IPS DF 19.7 (cell line): ENCODE measurements around the gene MRPL46.

Experiments used
- DNase-seq: peaks from one replicate; pipeline ENCODE4 v3.0.0-alpha.2; 2013; ENCODE audit warnings: low read depth, low spot score

The MRPL46 gene

DNA sequence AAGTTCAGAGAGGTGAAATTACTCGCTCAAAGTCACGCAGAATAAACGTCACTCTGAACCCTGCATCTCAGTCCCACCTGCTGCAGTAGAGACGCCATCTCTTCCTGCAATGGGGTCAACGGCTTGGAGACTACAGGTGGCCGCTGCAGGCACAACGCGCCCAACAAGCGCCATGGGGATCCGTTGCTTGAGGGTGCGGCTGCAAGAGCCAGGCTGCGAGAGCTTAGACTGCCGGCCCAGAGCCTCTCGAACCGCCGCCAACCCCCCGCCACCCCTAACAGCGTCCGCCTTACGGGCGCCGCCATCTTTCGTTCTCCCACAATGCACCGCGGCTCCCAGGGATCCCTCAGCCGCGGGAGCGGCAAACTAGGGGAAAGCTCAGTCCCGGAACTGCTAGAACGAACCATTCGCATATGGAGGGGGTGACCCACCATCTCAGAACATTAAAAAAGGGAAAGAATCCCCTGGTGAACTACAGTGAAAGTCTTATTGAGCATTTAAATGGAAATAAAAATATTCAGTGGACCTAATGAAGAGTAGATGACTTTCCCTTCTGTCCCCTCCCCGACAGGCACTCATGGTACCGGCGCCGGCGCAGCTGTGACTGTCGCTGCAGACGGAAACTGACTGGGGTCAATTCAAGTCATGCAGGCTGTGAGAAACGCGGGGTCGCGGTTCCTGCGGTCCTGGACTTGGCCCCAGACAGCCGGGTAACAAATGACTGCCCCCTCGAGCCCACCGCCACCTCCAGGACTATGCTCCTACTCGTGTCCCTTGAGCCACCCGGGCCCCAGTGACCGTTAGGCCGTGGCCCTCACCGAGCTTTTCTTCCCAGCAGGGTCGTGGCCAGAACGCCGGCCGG lies at the start of gene MRPL46, which contains the start of gene MRPS11:
TSS of gene MRPL46 (minus strand) at position 316 of the 862 bp plus-strand sequence. CDS start at position 305, 11 bp downstream.
TSS of gene MRPS11 (plus strand) at position 636 of the 862 bp plus-strand sequence. CDS start at position 646, 10 bp downstream.
- DNase-seq: no peak

DNA sequence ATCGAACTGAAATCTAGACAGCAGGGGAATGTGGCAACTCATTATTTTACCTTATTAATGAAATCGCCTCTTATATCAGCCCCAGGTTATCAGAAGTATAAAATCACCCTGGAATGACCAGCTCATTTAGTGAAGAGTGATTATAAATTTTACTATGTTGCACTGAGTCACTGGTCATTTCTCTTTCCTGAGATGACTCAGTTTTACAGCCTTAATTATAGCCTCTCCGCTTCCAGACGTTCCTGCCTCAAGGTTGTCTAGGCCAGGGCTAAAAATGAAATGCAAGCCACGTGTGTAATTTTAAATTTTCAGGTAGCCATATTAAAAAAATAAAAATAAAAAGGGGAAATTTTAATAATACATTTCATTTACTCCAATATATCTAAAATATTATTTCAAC lies 46.0 kb upstream of the MRPL46 start:
- DNase-seq: no peak

DNA sequence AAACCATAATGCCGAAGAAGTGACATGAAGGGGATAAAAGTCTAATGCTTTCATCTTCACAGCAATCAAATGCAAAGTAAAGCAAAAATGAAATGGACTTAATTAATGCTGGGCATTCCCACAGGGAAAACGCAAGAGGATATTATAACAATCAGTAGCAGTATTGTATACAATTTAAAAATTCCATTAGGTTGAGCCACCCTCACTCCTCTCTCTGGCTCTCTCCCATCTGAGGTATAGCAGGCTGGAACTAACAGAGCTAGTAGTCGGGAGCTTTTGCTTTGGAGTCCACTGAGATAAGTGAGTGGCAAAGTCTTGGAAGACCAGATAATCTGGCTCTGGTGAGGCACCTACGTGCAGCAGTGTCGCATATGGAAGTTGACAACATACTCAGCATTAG lies 45.4 kb upstream of the MRPL46 start:
- DNase-seq: no peak

DNA sequence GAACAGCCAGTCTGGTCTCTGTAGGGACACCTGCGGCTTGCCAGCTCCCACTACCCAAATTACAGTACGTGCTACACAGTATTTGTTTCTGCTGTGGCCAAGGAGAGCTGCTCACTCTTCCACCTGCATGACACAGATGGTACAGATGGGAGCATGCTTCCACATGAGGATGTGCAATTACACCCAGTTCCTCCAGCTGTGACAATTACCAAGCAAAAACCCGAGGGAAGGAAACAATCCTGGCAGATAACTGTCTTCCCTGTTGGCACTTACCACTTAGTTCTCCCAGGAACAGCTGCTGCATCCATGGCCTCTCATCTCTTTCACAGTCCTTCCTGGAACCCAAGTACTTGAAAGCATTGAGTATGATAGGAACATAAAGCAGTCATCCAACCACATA lies 44.9 kb upstream of the MRPL46 start:
- no peak for DNase-seq

DNA sequence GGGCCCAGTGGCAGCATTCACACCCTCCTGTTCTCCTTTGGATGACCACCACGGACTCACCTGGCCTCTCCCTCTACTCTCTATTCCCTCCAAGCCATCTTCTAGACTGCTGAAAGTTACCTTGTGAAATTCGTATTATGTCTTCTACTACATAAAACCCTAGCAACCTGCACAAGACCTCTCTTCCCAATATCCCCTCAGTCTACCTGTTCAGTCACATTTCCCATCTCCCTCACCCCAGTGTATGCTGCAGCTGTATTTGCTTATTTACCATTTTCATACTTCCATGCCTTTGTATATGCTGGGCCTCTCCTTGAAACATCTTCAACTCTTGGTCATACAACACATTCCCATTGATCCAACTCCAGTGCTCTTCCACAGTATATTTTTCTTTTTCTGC lies 44.0 kb upstream of the MRPL46 start:
- DNase-seq: no peak

DNA sequence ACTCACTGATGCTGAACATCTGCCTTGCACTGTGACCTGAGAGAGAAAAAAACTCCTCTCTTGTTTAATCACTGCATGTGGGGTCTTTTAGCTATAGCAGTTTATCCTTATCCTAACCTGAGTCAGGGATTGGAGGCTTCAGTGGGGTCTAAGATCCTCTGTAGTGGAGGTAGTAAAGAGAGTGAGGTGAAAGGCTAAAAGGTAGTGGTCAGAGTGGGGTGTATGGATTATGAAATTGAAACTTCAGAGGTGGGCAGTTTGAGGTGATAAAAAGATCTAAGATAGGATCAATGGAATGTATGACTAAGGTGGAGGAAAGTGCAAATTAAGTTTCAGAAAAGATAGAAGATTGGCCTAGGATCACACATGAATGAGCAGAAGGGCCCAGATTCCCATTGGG lies 42.8 kb upstream of the MRPL46 start:
- no peak for DNase-seq

DNA sequence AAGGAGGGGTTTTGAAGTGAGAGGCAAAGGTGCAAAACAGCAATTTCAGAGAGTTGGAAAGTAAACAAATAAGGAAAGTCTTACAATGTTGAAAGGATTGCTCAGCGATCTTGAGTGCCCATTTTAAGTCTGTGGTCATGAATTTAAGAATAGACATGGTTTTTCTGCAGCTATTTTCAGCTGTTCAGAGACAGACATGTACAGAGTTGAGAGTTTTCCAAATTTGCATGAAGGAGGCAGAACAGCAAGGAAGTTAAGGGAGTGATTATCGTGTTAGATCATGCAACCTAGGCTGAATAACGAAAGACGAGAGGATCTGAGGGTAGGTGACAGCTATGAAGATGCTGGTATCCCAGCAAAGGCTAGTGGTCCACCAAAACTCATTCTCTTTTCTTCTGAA lies 42.1 kb upstream of the MRPL46 start:
- DNase-seq: no peak

DNA sequence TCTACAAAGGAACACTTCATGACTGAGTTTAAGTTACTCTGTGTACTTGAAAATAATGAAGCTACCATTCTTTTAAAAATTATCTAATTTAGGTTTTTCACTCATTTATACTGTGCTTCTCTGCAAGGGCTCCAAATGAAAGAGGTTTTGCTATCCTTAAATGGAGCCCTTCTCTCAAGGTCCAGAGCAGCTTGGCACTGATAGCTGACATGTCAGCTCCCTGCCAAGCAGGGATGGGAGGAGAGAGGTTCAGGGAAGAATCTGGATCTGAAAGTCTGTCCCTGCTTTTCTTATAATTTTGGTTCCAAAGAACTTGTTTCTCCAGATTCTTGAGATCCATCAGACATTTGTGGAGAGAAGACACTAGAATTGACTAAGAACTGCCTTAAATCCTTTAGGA lies 39.4 kb upstream of the MRPL46 start:
- DNase-seq: no peak

DNA sequence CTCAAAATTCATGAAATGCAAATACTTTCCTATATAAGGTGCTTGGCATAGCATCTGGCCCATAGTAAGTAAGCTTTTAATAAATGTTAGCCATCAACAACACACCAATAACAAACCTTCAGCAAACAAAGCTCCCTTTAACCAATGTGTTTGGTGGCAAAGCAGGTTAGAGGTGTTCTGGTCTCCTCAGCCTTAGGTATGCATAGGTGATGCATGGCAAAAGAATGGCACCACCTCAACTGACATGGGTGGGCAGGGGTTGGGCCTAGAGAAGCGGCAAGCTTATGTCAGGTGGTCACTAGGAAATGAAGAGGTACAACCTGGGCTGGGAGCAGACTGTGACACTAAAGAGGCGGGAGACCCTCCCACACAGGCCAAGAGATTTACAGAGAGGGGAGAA lies 38.5 kb upstream of the MRPL46 start:
- no peak for DNase-seq

DNA sequence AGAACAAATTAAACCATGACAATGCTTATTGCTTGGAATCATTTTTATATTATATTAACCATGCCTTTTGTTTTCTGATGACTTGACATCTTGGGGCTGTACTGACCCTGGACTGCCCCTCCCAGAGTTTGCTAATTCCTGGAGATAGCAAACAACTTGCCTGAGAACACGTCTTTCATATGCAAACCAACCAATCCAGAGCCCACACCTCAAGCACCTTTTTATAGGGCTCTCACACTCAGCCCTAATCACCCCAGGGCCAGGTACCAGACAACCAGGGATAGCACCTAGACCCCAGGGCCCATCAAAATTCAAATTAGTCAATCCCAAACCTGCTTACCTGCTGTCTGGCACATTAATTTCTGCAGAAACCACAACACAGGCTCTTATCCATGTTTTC lies 37.3 kb upstream of the MRPL46 start:
- DNase-seq: no peak

DNA sequence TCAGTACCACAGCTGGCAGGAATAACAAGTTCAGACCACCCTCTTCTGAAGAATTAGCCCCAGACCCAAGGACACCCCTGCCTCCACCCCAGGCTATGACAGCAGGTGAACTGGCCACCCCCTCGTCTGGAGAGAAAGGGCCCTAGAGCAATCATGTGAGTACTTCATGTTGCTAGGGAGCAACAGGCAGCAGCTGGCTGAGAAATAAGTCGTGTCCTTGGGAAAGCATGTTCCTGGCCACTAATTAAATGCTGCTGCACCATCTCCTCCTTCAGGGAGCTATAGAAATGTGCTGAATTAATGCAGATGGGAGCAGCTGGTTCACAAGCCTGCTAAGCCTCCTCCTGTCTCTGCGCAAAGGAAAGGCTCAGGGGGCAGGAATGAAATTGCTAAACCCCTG lies 31.8 kb upstream of the MRPL46 start:
- no peak for DNase-seq

DNA sequence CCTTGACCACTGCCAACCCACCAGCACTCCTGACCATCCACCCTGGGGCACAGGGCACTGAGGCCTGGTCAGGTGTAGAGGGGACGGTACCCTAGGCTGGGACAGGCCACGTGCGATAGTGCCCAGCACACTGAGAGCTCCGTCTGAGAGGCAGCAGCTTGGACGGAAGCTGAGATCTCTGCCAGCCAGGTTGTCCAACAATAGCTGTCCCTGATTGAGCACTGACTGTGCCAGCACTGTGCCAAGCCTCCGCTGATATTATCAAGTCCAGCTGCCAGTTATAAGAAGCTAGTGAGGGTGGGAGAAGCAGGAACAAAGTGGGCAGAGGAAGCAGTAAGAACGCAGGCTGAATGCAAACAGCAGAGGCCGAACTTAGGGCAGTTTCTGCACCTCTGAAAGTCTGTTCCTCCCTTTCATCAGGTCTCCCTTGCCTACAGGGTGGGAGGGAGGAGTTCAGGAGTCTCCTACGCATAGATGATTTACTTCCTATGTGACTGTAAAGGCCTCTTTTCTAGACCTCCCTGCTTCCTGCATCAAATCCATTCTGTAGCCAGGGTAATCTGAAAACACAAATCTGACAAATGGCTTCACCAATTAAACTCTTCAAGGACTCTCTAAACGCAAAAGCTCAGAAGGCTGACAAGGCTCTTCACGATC lies 30.0 kb upstream of the MRPL46 start:
- DNase-seq: no peak

DNA sequence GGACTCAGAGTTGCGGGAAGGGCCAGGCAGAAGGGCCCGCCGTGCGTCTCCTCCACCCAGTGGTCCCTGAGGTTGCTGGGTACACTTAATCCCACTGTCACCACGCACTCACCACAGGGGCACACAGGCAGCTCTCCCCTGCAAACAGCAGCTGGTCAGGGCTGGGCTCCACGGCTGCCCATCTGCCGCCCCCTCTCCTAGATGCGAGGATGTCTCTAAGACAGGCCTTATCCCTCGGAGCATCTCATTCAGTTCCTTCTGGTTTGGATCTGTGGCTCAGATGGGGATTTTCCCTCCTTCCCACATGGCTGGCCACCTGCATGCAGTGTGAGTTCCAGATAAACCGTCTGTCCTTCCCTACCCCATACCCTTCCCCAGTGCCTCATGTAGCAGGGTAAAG lies 26.7 kb upstream of the MRPL46 start:
- no peak for DNase-seq

DNA sequence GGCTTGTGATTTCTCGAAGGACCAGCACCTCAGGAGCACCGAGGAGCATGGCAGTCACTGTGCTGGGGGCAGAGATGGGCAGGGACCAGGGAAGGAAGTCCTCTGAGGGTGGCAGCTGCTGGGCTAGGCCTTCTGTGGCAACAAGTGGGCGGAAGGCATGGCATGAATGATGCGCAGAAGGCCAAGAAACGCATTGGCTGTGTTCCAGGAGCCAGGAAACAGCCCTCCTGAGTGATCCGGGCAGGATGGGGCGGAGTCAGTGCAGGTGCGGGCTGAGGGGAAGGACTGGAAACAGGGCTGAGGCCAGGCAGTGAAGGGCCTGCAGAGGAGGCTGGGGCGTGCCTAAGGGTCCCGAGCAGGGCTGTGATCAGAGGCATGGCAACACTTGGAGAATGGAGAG lies 24.0 kb upstream of the MRPL46 start:
- no peak for DNase-seq

DNA sequence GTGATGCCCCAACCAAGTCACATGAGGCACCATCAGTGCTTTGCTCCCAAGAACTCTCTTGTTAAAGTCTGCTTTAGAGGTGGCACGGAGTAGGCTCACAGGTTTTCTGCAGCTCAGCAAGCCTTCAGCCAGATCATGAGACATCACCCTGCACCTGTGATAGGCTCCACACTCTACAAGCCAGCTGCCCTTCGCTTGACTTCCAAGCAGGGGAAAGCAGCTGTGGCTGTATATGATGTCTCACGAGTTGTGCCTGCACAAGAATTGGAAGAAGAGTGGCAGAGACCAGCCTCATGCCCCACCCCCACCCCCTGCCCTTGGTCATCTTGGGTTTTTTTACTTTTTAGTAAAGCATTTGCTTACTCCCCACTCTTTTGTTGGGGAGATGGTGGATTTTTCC lies 22.8 kb upstream of the MRPL46 start:
- no peak for DNase-seq

DNA sequence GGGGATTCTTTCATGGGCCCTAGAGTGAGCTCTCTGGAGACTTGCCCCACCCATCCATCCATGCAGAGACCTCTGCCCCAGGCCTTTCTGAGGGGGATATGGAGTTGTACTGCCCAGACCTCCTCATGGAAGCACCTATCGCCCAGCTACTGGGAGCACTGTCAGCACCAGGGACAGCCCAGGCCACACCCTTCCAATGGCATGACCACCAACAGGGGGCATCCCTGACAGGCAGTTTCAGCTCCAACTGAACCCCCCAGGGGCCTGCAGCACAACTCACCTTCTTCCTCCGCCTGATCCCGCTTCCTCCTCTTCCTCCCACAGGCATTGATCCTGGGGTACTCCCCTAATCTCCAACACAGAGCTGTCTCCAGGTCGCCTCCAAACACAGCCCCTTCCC lies 22.1 kb upstream of the MRPL46 start:
- no peak for DNase-seq

DNA sequence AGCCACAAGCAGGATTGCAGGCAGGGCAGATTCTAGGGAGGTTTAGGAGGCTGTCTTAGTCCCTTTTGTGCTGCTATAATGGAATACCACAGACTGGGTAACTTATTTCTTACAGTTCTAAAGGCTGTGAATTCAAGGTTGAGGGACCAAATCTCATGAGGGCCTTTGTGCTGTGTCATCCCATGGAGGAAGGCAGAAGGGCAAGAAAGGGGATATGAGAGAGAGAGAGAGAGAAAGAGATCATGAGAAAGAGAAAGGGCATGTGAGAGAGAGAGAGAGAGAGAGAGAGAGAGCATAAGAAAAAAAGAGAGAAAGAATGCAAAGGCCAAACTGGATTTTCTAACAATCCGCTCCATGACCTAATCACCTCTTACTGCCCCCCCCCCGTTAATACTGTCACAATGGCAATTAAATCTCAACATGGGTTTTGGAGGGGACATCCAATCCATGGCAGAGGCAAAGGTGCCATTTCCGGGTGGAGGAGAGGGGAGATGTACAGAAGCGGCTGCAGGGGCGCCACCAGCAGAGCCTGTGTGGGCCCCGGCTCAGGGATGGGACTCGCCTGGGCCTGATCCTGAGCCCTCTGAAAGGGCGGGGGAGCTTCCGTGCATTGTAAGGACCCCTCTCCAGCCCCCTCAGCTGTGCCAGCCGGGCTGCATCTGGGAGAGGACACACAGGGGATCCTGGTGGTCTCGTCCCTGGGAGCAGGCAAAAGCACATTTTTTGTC lies 20.8 kb upstream of the MRPL46 start:
- no peak for DNase-seq

DNA sequence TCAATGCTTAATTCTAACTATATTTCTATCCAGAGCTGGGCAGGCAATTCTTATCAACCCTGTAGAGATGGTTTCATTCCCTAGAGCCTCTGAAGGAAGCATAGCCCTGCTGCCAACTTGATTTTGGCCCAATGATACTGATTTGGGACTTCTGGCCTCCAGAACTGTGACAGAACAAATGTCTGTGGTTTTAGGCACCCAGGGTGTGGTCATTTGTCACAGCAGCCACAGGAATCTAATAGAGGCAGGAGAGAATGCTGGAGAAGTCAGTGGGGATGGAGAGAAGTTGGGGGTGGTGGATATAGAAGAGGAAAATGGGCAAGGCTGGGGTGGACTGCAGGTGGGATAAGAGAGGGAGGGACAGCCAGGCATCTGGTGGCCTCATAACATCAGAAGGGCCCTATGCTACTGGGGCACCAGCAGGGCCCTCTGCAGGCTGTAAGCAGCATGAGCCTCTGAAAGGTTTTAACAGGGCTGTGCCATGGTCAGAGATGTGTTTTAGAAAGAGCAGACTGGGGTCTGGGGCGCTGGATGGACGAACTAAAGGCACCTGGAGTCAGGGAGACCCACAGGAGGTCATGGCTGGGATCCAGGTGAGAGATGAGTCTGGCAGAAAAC lies 20.1 kb upstream of the MRPL46 start:
- no peak for DNase-seq

DNA sequence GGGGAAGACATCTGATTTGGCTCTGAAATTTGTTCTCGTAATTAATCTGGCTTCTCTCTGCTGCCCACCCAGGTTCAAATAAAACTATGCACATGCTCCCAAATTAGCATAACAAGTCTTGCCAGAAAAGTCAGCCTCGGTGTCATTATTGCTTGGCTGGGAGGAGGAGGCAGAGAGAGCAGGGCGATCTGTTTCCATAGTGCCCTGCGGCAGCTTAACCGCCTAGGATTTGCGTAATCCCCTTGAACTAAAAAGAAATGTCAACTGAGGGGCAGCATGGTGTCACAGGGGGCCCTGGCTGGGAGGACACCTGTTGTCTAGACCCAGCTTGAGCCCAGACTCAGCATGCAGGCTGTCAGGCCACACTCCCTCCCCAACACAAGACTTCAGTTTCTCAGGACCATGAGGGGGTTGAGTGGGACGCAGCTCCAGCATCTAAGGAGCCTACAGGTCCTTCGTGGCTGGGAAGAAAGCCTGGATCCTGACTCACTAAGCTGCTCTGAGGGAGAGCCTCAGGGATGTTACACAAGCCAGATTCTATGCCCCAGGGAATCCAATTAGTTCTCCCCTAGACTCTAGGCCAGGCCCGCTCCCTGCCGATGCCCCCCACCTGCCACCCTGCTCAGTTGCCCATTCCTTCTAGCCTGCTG lies 17.6 kb upstream of the MRPL46 start:
- no peak for DNase-seq

DNA sequence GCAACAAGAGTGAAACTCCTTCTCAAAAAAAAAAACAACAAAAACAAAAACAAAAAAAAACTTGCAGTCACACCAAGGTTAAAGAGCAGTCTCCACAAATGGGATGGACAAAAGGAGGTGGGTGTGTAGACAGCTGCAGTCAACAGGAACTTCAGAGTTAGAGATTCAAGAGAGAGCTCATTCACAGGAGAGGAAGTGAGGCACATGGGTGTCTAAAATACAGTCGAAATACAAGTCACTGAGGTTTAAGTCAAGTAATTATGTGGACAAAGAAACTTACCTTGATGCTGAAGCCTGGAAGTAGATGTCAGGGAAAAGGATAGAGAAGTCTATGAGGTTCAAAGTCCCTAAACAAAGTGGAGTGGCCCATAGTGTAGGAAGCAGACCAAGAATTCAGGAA lies 15.1 kb upstream of the MRPL46 start:
- DNase-seq: no peak

DNA sequence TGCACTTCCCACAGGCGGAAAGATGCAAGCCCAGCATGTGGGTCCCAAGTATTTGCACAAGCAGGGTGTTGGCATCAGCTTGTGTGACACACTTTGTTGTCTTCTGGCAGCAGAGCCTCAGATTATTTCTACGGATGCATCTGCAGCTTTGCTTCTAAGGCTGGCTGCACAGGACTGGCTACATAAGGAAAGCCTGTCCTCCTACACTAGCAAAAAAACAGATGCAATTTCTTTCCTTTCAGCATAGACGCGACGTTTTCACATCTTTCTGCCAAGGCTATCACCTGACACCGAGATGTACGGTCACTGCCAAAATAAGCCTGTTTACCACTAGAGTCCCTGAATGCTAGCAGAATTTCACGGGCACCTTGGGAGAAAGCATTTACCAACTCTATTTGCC lies 13.8 kb upstream of the MRPL46 start:
- no peak for DNase-seq

DNA sequence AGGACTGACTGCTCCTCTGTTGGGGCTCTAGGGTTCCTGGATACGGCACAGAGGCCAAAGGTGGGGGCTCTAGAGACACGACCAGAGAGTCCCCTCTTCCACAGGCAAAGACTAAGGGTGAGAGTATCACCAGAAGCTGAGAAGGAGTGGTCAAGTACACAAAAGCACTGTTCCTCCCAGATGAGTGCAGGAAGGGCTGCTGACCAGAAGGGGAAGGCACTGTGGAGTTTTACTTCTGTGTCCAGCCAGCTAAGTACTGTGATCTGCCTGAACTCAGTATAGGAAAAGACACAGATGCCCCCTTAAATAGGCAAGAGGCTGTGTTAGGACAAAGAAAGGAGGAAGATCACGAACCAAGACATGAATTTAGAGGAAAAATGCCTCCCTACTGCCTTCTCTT lies 12.0 kb upstream of the MRPL46 start:
- no peak for DNase-seq
